ENCODE results near the gene TEC.

TEC gene

GRCh38 chr4:48121180-48121579 lies 148.5 kb downstream of the TEC start:
- Histone ChIP-seq H3K4me3 (no peak overlapping the region), H3K27ac (no peak overlapping the region), H3K36me3 (ENCODE audit: insufficient read depth, low read length) (no peaks in the 10 kb centered on the region), H3K9me3 (ENCODE audit: low read depth, low read length) (no peaks in the 10 kb centered on the region), H3K9ac (ENCODE audit: insufficient read length) (no peak overlapping the region)
- no peak for TF ChIP-seq EZH2 (IDR thresholded peaks at IDR 0.05)
- TF ChIP-seq POLR2AphosphoS5 (IDR thresholded peaks at IDR 0.05; ENCODE audit: borderline replicate concordance, low read depth, low read length) = no peak
- TF ChIP-seq FOXP2 (optimal IDR thresholded peaks at IDR 0.05; ENCODE audit: control extremely low read depth, extremely low read length, insufficient read depth) = no peak
- no peak for DNase-seq (ENCODE audit: low read depth, low spot score)

GRCh38 chr4:48120132-48120531 lies 149.5 kb downstream of the TEC start:
- no peak for DNase-seq (ENCODE audit: low read depth, low spot score)
- TF ChIP-seq POLR2AphosphoS5 (IDR thresholded peaks at IDR 0.05; ENCODE audit: borderline replicate concordance, low read depth, low read length) (no peak), EZH2 (IDR thresholded peaks at IDR 0.05) (no peak), FOXP2 (optimal IDR thresholded peaks at IDR 0.05; ENCODE audit: control extremely low read depth, extremely low read length, insufficient read depth) (no peak)
- Histone ChIP-seq H3K9ac (ENCODE audit: insufficient read length) (no peak overlapping the region), H3K9me3 (ENCODE audit: low read depth, low read length) (no peaks in the 10 kb centered on the region), H3K36me3 (ENCODE audit: insufficient read depth, low read length) (no peaks in the 10 kb centered on the region), H3K27ac (no peak overlapping the region), H3K4me3 (no peak overlapping the region)

- no peak overlapping the region for H3K9ac ChIP-seq (ENCODE audit: insufficient read length)
- TF ChIP-seq EZH2 (IDR thresholded peaks at IDR 0.05) (no peak), POLR2AphosphoS5 (IDR thresholded peaks at IDR 0.05; ENCODE audit: borderline replicate concordance, low read depth, low read length) (no peak), FOXP2 (optimal IDR thresholded peaks at IDR 0.05; ENCODE audit: control extremely low read depth, extremely low read length, insufficient read depth) (no peak)
- no peak overlapping the region for H3K4me3 ChIP-seq
- no peak for DNase-seq (ENCODE audit: low read depth, low spot score)
- H3K36me3 ChIP-seq (ENCODE audit: insufficient read depth, low read length) = no peaks in the 10 kb centered on the region
- H3K9me3 ChIP-seq (ENCODE audit: low read depth, low read length) = no peaks in the 10 kb centered on the region
- no peak overlapping the region for H3K27ac ChIP-seq
Observed at GRCh38 chr4:48119646-48120045, 150.0 kb downstream of the TEC start.

- TF ChIP-seq POLR2AphosphoS5 (IDR thresholded peaks at IDR 0.05; ENCODE audit: borderline replicate concordance, low read depth, low read length) = no peak
- TF ChIP-seq EZH2 (IDR thresholded peaks at IDR 0.05) = no peak
- no peak for TF ChIP-seq FOXP2 (optimal IDR thresholded peaks at IDR 0.05; ENCODE audit: control extremely low read depth, extremely low read length, insufficient read depth)
- no peaks in the 10 kb centered on the region for H3K36me3 ChIP-seq (ENCODE audit: insufficient read depth, low read length)
- H3K9me3 ChIP-seq (ENCODE audit: low read depth, low read length) = no peaks in the 10 kb centered on the region
- H3K4me3 ChIP-seq = no peak overlapping the region
- no peak overlapping the region for H3K9ac ChIP-seq (ENCODE audit: insufficient read length)
- no peak overlapping the region for H3K27ac ChIP-seq
- DNase-seq (ENCODE audit: low read depth, low spot score) = no peak
Observed at GRCh38 chr4:48118081-48118480, 151.6 kb downstream of the TEC start.

DNA sequence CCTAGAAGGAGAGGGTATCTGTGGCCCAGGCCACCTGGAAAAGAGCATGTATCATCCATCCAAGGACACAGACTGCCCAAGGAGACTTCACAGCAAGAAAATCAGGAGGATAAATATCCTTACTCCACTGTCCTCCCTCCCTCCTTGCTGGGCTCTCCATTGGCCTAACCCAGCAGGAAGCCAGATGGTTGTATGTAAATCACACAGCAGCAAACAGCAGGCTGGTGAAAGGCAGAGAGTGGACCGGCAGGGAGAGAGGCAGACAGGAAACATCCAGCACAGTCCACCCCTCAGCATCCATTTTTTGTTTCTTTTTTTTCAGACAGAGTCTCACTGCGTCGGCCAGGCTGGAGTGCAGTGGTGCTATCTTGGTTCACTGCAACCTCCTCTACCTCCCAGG lies 153.1 kb downstream of the TEC start:
- H3K9me3 ChIP-seq (ENCODE audit: low read depth, low read length) = no peaks in the 10 kb centered on the region
- H3K9ac ChIP-seq (ENCODE audit: insufficient read length) = no peak overlapping the region
- no peaks in the 10 kb centered on the region for H3K36me3 ChIP-seq (ENCODE audit: insufficient read depth, low read length)
- no peak overlapping the region for H3K4me3 ChIP-seq
- no peak for TF ChIP-seq POLR2AphosphoS5 (IDR thresholded peaks at IDR 0.05; ENCODE audit: borderline replicate concordance, low read depth, low read length)
- no peak for TF ChIP-seq FOXP2 (optimal IDR thresholded peaks at IDR 0.05; ENCODE audit: control extremely low read depth, extremely low read length, insufficient read depth)
- TF ChIP-seq EZH2 (IDR thresholded peaks at IDR 0.05) = no peak
- no peak for DNase-seq (ENCODE audit: low read depth, low spot score)
- H3K27ac ChIP-seq = no peak overlapping the region

DNA sequence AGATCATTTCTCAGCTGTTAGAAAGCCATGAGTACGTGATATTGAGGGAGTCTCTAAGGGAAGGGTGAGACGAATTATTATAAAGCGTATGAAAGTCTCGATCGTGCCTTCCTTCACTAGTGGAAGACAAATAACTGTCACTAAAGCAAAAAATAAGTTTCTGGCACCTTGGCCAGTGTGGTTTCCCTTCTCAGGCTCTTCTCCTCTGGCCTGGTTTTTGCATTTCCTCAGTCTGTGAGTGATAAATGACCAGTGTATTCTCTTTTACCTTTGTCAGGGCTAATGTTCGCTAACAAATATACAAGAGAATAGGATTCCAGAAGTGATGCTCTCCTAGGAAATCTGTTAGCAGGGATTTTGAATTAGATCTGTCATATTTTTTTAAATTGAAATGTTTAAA lies 155.2 kb downstream of the TEC start:
- no peak overlapping the region for H3K27ac ChIP-seq
- no peaks in the 10 kb centered on the region for H3K36me3 ChIP-seq (ENCODE audit: insufficient read depth, low read length)
- H3K9me3 ChIP-seq (ENCODE audit: low read depth, low read length) = no peaks in the 10 kb centered on the region
- H3K9ac ChIP-seq (ENCODE audit: insufficient read length) = no peak overlapping the region
- no peak for TF ChIP-seq POLR2AphosphoS5 (IDR thresholded peaks at IDR 0.05; ENCODE audit: borderline replicate concordance, low read depth, low read length)
- no peak for TF ChIP-seq FOXP2 (optimal IDR thresholded peaks at IDR 0.05; ENCODE audit: control extremely low read depth, extremely low read length, insufficient read depth)
- TF ChIP-seq EZH2 (IDR thresholded peaks at IDR 0.05) = no peak
- DNase-seq (ENCODE audit: low read depth, low spot score) = no peak
- no peak overlapping the region for H3K4me3 ChIP-seq

DNA sequence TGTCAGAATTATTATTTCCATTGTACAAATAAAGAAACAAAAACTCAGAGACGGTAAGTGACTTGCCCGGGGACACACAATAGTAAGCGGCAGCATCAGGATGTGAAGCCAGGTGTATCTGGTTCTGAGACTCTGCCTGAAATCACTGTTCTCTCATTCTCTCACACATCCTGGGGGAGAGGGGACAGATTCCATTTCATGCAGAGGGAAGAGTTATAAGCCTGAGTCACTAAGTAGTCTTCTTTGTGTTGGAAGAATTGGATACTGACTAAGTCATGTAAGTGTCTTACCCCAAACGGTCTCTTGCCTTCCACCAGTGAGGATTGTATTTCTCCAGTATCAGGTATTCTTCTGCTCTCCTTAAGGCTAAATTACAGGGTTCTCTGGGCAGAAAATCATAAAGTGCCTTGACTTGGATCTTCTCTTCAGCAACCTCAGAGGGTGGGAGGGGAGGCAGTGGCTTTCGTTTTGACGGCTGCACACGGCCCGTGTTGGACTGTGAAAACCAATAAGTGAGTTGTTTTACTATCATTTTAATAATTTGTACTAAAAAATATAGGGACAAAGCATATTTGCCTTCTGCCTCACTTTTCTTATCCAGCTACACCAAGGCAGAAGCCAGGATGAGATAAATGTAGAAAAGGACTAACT lies 157.5 kb downstream of the TEC start:
- Histone ChIP-seq H3K27ac (no peak overlapping the region), H3K9ac (ENCODE audit: insufficient read length) (no peak overlapping the region), H3K36me3 (ENCODE audit: insufficient read depth, low read length) (no peaks in the 10 kb centered on the region), H3K4me3 (no peak overlapping the region), H3K9me3 (ENCODE audit: low read depth, low read length) (no peaks in the 10 kb centered on the region)
- no peak for DNase-seq (ENCODE audit: low read depth, low spot score)
- TF ChIP-seq POLR2AphosphoS5 (IDR thresholded peaks at IDR 0.05; ENCODE audit: borderline replicate concordance, low read depth, low read length) (no peak), EZH2 (IDR thresholded peaks at IDR 0.05) (no peak), FOXP2 (optimal IDR thresholded peaks at IDR 0.05; ENCODE audit: control extremely low read depth, extremely low read length, insufficient read depth) (no peak)

GRCh38 chr4:48110452-48110978 lies 159.1 kb downstream of the TEC start:
- no peak overlapping the region for H3K4me3 ChIP-seq
- H3K9ac ChIP-seq (ENCODE audit: insufficient read length) = no peak overlapping the region
- H3K27ac ChIP-seq = no peak overlapping the region
- H3K36me3 ChIP-seq (ENCODE audit: insufficient read depth, low read length) = no peaks in the 10 kb centered on the region
- no peak for DNase-seq (ENCODE audit: low read depth, low spot score)
- no peaks in the 10 kb centered on the region for H3K9me3 ChIP-seq (ENCODE audit: low read depth, low read length)
- TF ChIP-seq EZH2 (IDR thresholded peaks at IDR 0.05) (no peak), POLR2AphosphoS5 (IDR thresholded peaks at IDR 0.05; ENCODE audit: borderline replicate concordance, low read depth, low read length) (no peak), FOXP2 (optimal IDR thresholded peaks at IDR 0.05; ENCODE audit: control extremely low read depth, extremely low read length, insufficient read depth) (no peak)
